GM21529 (cell line): ENCODE measurements around the gene CCT8.

Experiments used
- ATAC-seq: cut with Tn5 transposase; IDR thresholded peaks from one replicate; pipeline ENCODE4 v1.9.1; 2021; ENCODE audit not compliant: unreplicated experiment

Gene CCT8

GRCh38 chr21:29073222-29074006, at the start of gene CCT8:
Gene CCT8, minus strand, starts transcription at chr21:29073648. Its CDS starts 58 bp downstream, at chr21:29073590.
- ATAC-seq = peak; percentile 91

DNA sequence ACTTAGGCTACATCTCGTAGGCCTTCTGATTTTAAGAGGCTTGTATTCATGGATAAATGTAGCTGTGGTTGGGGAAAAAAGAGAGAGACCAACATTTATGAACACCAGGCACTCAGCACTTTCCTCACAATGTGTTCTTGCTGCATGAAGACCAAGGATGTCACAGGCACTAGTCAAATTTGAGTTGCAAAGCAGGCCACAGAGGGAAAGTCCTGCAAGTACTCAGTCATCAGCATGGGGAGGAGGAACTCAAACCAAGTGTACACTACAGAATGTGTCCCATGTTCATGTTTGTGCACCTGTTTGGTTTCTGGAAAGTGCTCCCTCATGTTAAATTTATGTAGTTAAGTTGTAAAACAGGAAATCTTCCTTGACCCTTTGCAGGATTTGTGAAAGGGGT, 48.3 kb upstream of the CCT8 start:
- ATAC-seq = peak; percentile 77

- peak; percentile 53 for ATAC-seq
Measured at GRCh38 chr21:29117372-29117955, 44.0 kb upstream of the CCT8 start.

DNA sequence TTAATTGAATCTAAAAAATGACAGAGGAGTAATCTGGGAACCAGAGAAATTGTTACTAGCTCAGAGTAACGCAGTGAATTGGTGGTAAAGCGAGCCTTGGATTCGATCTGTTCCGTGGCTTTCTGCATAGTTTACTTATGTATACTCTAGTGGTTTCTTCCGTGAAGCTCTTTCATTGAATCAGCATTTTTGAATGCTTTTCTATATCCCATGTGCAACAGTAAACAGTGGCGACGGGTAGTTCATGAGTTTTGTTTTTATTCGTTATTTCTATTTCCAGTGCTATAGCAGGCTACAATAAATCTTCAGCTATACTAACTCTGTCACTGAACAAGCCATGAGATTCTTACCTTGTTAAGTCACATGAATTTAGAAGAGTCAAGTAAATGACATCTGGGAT, 42.5 kb upstream of the CCT8 start:
- no peak for ATAC-seq

GRCh38 chr21:29114765-29115500, 41.5 kb upstream of the CCT8 start:
- ATAC-seq = no peak

GRCh38 chr21:29105218-29105617, 31.8 kb upstream of the CCT8 start:
- ATAC-seq = no peak

GRCh38 chr21:29104239-29104708, 30.8 kb upstream of the CCT8 start:
- no peak for ATAC-seq

DNA sequence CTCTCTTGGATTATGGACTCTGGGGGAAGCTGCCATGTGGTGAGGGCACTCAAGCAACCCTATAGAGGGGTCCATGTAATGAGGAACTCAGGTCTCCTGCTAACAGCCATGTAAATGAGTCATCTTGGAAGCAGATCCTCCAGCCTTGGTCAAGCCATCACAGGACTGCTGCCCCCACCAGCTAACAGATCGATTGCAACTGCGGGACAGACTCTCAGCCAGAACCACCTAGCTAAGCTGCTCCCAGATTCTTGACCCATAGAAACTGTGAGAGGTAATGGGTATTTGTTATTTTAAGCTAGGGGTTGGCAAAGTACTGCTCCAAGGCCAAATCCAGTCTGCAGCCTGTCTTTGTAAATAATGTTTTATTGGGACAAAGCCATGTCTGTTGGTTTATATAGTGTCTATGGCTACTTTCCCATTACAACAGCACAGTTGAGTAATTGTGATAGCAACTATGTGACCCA, 29.4 kb upstream of the CCT8 start:
- no peak for ATAC-seq

GRCh38 chr21:29098156-29098555, 24.7 kb upstream of the CCT8 start:
- ATAC-seq = no peak

GRCh38 chr21:29096218-29097015, 23.0 kb upstream of the CCT8 start:
- no peak for ATAC-seq

DNA sequence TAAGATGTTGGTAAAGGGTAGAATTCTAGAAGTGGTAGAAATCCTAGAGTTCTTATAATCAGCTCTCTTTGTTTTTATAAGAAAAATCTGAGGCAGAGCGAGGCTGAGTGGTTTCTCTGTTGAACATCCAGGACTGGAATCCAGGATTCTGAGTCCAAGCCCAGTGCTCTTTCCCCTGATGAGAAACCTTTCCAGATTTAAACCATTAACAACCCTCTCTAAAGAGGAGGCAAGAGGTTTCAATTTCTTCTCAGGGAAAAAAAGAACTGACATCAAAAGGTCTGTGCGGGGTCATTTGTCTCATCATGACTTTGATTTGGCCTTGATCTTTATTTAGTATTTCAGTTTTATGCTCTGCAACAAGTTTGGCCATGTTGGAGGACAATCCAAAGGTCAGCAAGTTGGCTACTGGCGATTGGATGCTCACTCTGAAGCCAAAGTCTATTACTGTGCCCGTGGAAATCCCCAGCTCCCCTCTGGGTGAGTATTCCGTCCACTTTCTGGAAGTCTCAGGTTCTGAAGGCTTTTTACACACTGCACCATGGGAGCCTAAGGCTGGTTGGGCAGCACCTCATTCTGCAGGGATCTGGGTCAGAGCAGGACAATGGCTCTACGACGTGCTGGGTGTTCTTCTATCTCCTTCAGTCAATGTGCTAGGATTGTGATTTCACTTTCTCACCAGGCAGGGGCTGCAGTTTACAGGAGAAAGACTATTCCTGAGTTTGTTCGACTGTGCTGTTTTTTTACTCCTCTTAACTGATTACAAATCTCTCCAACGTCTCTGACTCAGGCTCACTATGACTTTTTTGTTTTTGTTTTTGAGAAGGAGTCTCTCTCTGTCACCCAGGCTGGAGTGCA, 18.9 kb upstream of the CCT8 start:
- ATAC-seq = no peak

DNA sequence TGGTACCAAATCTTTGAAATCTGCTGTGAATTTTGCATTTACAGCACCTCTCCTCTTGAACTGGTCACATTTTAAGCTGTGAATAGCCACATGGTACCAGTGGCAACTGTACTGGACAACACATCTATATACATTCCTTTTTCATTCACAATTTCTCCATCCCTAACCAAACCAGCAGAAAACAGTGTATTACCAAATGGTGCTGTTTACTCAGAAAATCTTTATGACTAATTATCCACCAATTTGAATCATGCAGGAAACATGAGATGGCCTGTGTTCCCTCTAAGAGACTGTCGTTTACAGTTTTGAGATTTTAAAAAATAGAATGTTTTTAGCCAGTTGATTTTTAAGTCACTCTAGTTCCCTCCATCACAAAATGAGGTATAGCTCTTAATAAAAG, 17.6 kb upstream of the CCT8 start:
- ATAC-seq = no peak

- ATAC-seq = no peak
Measured at GRCh38 chr21:29085106-29085752, 11.8 kb upstream of the CCT8 start.

GRCh38 chr21:29084372-29084771, 10.9 kb upstream of the CCT8 start:
- ATAC-seq = no peak

- no peak for ATAC-seq
Measured at GRCh38 chr21:29083306-29083705, 9.9 kb upstream of the CCT8 start.

- no peak for ATAC-seq
Measured at GRCh38 chr21:29082046-29082815, 8.8 kb upstream of the CCT8 start.

DNA sequence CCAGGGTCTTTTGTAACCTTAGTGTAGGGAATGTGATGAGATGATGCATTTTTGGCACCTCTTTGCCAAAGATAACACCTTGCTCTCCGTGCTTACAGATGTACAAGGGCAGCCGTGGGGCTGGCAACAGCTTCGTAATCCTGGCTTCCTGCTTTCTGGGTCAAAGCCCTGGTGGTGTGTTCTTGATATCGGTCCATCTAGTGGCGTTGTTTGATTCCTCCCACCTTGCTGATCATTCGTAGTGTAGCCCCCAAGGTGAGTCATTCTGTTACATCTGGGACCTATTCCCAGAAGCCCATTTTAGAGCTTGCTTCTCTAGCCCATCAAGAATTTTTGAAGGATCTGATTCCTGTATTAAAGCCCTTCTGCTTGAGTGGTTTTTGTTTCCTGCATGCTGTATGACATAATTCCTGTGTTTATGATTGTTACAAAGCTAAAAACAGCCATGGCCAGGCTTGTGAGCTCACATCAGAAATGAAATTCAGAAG, 7.0 kb upstream of the CCT8 start:
- ATAC-seq = no peak

DNA sequence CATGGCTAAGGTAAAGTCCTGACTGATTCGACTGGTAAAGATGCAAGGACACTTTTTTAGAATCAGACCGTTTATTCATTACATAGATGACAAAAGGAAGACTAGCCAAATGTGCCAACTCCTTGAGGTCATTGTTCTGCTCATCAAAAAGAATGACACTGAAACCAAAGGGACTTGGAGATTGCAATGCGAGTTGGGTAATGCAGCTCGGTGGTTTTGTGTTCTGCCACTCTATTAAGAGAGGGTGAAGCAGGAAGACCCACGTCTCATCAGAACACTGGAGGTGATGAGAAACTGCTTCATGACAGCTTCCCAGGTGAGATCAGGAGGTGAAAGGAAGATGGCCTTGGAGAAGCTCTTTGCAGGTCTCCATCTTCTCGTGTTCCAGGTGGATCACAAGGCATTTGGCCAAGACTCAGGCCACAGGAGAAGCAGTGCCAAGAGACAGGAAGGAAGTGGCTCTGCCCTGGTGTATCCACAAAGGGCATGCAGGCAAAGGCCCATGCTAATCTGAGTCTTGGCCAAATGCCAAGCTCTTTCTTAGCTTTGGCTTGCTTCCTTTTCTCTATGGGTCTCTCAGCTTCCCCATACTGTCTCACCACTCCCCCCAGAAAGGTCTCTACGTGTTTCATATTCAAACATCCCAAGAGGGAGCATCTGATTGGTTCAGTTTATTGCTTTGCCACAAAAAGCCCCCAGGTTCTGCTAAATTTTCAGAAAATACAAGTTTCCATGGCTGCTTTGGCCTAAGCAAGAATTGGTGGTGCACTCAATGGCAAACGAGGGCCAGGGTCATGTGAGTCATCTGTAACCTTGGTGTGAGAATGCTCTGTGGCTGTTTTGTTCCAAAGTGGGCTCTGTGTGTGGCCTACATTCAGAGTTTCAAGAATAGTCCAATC, 5.7 kb upstream of the CCT8 start:
- peak; percentile 54 for ATAC-seq
